H9 (cell line): ENCODE results near the gene PHACTR1. TPM values are rescaled to one million over a fixed set of nuclear protein-coding genes. Genes with fewer than 3 reads are reported as not detected.

Experiments
- DNase-seq: peaks from one replicate; pipeline ENCODE4 v3.0.0-alpha.2; 2017
- H2AFZ ChIP-seq: one replicate; pipeline ENCODE4 v1.6.1; 2013; ENCODE audit warnings: mild to moderate bottlenecking, low read length, control low read depth, moderate library complexity
- H2AK5ac ChIP-seq: 2 replicates; pipeline ENCODE4 v1.6.1; 2013; ENCODE audit warnings: low read length, control low read depth, mixed read lengths; ENCODE audit not compliant: insufficient read length
- H2BK120ac ChIP-seq: one replicate; pipeline ENCODE4 v1.6.1; 2013; ENCODE audit warnings: low read depth, mild to moderate bottlenecking, low read length, control low read depth, inconsistent platforms; ENCODE audit not compliant: poor library complexity, severe bottlenecking
- H2BK12ac ChIP-seq: 2 replicates; pipeline ENCODE4 v1.6.1; 2013; ENCODE audit warnings: low read length, control low read depth, mixed read lengths, low read depth; ENCODE audit not compliant: insufficient read length
- H2BK15ac ChIP-seq: 2 replicates; pipeline ENCODE4 v1.6.1; 2013; ENCODE audit warnings: low read depth, low read length, control low read depth
- H2BK20ac ChIP-seq: one replicate; pipeline ENCODE4 v1.6.1; 2013; ENCODE audit warnings: low read depth, mild to moderate bottlenecking, low read length, control low read depth, inconsistent platforms; ENCODE audit not compliant: poor library complexity, severe bottlenecking
- H2BK5ac ChIP-seq: 2 replicates; pipeline ENCODE4 v1.6.1; 2013; ENCODE audit warnings: low read length, control low read depth, mixed read lengths; ENCODE audit not compliant: insufficient read length
- H3K14ac ChIP-seq: 2 replicates; pipeline ENCODE4 v1.6.1; 2013; ENCODE audit warnings: low read length, control low read depth; ENCODE audit not compliant: insufficient read depth
- H3K18ac ChIP-seq: 2 replicates; pipeline ENCODE4 v1.6.1; 2013; ENCODE audit warnings: low read depth, mild to moderate bottlenecking, mixed read lengths, low read length, control low read depth; ENCODE audit not compliant: insufficient read length
- H3K23ac ChIP-seq: 2 replicates; pipeline ENCODE4 v1.6.1; 2013; ENCODE audit warnings: low read length, control low read depth, mixed read lengths, low read depth; ENCODE audit not compliant: insufficient read length
- H3K23me2 ChIP-seq: 2 replicates; pipeline ENCODE4 v1.6.1; 2013; ENCODE audit warnings: low read depth, mild to moderate bottlenecking, mixed read lengths, low read length, control low read depth; ENCODE audit not compliant: insufficient read length, poor library complexity, severe bottlenecking
- H3K27ac ChIP-seq: 2 replicates; pipeline ENCODE4 v1.5.1; 2013; ENCODE audit warnings: low read length, control low read depth, mixed read lengths, low read depth; ENCODE audit not compliant: insufficient read length
- H3K27me3 ChIP-seq: 2 replicates; pipeline ENCODE4 v1.6.1; 2013; ENCODE audit warnings: low read length, control low read depth, inconsistent platforms; ENCODE audit not compliant: insufficient read depth
- H3K4ac ChIP-seq: 2 replicates; pipeline ENCODE4 v1.6.1; 2013; ENCODE audit warnings: low read depth, mild to moderate bottlenecking, control low read depth, inconsistent platforms, low read length, moderate library complexity
- H3K4me1 ChIP-seq: 2 replicates; pipeline ENCODE4 v1.6.1; 2013; ENCODE audit warnings: low read length, control low read depth, inconsistent platforms; ENCODE audit not compliant: insufficient read depth
- H3K4me2 ChIP-seq: 2 replicates; pipeline ENCODE4 v1.6.1; 2013; ENCODE audit warnings: low read length, control low read depth, mixed read lengths; ENCODE audit not compliant: insufficient read length, insufficient read depth
- H3K56ac ChIP-seq: 2 replicates; pipeline ENCODE4 v1.6.1; 2013; ENCODE audit warnings: low read depth, mild to moderate bottlenecking, mixed read lengths, low read length, control low read depth; ENCODE audit not compliant: insufficient read length
- H3K79me1 ChIP-seq: 2 replicates; pipeline ENCODE4 v1.6.1; 2013; ENCODE audit warnings: low read depth, mild to moderate bottlenecking, moderate library complexity, low read length, control low read depth, inconsistent platforms; ENCODE audit not compliant: insufficient read depth, poor library complexity, severe bottlenecking
- H3K79me2 ChIP-seq: 2 replicates; pipeline ENCODE4 v1.6.1; 2013; ENCODE audit warnings: low read length, control low read depth, inconsistent platforms; ENCODE audit not compliant: insufficient read depth
- H3K9ac ChIP-seq: 2 replicates; pipeline ENCODE4 v1.6.1; 2013; ENCODE audit warnings: low read length, control low read depth, mixed read lengths; ENCODE audit not compliant: insufficient read length; ENCODE audit errors: extremely low read depth
- H3K9me3 ChIP-seq: one replicate; pipeline ENCODE4 v1.6.1; 2013; ENCODE audit warnings: low read depth, low read length, inconsistent platforms; ENCODE audit not compliant: control insufficient read depth
- H3T11ph ChIP-seq: one replicate; pipeline ENCODE4 v1.6.1; 2013; ENCODE audit warnings: mild to moderate bottlenecking, low read length, control low read depth, inconsistent platforms
- H4K20me1 ChIP-seq: one replicate; pipeline ENCODE4 v1.6.1; 2013; ENCODE audit not compliant: control insufficient read depth, insufficient read length, insufficient read depth
- H4K5ac ChIP-seq: 2 replicates; pipeline ENCODE4 v1.6.1; 2013; ENCODE audit warnings: low read depth, mild to moderate bottlenecking, mixed read lengths, low read length, control low read depth; ENCODE audit not compliant: insufficient read length
- H4K8ac ChIP-seq: replicated peaks from 2 replicates; pipeline ENCODE4 v1.6.1; 2013; ENCODE audit warnings: low read length, control low read depth, mixed read lengths, low read depth; ENCODE audit not compliant: insufficient read length
- H4K91ac ChIP-seq: 2 replicates; pipeline ENCODE4 v1.6.1; 2013; ENCODE audit warnings: low read depth, mild to moderate bottlenecking, moderate library complexity, mixed read lengths, low read length, control low read depth; ENCODE audit not compliant: insufficient read length
- H3K27ac Mint-ChIP-seq, 3 experiments: 2 replicates in 2 of 3; 3 replicates in 1 of 3; pipeline ENCODE4 v1.8.0; 2020 to 2021; ENCODE audit warnings: mixed read lengths in 3 of 3, mild to moderate bottlenecking in 1 of 3, moderate library complexity in 1 of 3
- H3K27me3 Mint-ChIP-seq: 2 replicates; pipeline ENCODE4 v1.8.0; 2021; ENCODE audit warnings: low read depth, mild to moderate bottlenecking, moderate library complexity, mixed read lengths
- H3K36me3 Mint-ChIP-seq, 3 experiments: 2 replicates in 2 of 3; 3 replicates in 1 of 3; pipeline ENCODE4 v1.8.0; 2020 to 2021; ENCODE audit warnings: low read depth in 3 of 3, mixed read lengths in 3 of 3; ENCODE audit not compliant: insufficient read depth in 1 of 3
- H3K4me1 Mint-ChIP-seq, 2 experiments: 2 replicates each; pipeline ENCODE4 v1.8.0; 2020; ENCODE audit warnings: mixed read lengths in 2 of 2
- H3K4me3 Mint-ChIP-seq, 2 experiments: 2 replicates in 1 of 2; 3 replicates in 1 of 2; pipeline ENCODE4 v1.8.0; 2020 to 2021; ENCODE audit warnings: mild to moderate bottlenecking in 2 of 2, mixed read lengths in 2 of 2, moderate library complexity in 1 of 2
- H3K9me3 Mint-ChIP-seq, 2 experiments: 2 replicates in 1 of 2; 3 replicates in 1 of 2; pipeline ENCODE4 v1.8.0; 2020; ENCODE audit warnings: mild to moderate bottlenecking in 2 of 2, mixed read lengths in 2 of 2, moderate library complexity in 1 of 2
- CTCF ChIP-seq: fragments of 200-600 bp; sonication (generic); conservative IDR thresholded peaks from 3 replicates; pipeline ENCODE4 v1.8.0; 2021; ENCODE audit warnings: antibody characterized with exemption, mild to moderate bottlenecking
- WGBS: extraction: QIAGEN DNeasy Blood & Tissue Kit; methylation state at CpG from one replicate; pipeline ENCODE4 v1.1.7; 2013; ENCODE audit warnings: missing lambda C conversion rate, low lambda C conversion rate, mixed read lengths; ENCODE audit not compliant: insufficient read length; ENCODE audit errors: extremely low coverage; 5-methylcytosine and 5-hydroxymethylcytosine counted together
- total RNA-seq: library from RNA; stranded (reverse); gene quantifications from 2 replicates; pipeline ENCODE4 v1.2.1, GENCODE V29; 2021

The PHACTR1 gene
- total RNA-seq, 1 experiment from 2014 or later = 15.9 TPM

GRCh38 chr6:13025893-13026499, 309.4 kb downstream of the PHACTR1 start:
- no peak overlapping the region for H4K91ac ChIP-seq
- WGBS = no CpG with 5 or more reads among the region's 5 CpGs
- no peak overlapping the region for H3K4me2 ChIP-seq
- H3K4me1 ChIP-seq = no peaks in the 10 kb centered on the region
- H2AK5ac ChIP-seq = no peak overlapping the region
- H3K9me3 Mint-ChIP-seq = no peaks in the 10 kb centered on the region
- no peak overlapping the region for H4K5ac ChIP-seq
- no peak overlapping the region for H3K14ac ChIP-seq
- no peak overlapping the region for H4K8ac ChIP-seq
- no peak overlapping the region for H3K27ac Mint-ChIP-seq
- H3T11ph ChIP-seq = no peak overlapping the region
- no peak overlapping the region for H3K4me3 Mint-ChIP-seq
- no peaks in the 10 kb centered on the region for H3K27me3 ChIP-seq
- no peak overlapping the region for H3K56ac ChIP-seq
- no peaks in the 10 kb centered on the region for H4K20me1 ChIP-seq
- H3K4ac ChIP-seq = no peak overlapping the region
- H3K23me2 ChIP-seq = no peaks in the 10 kb centered on the region
- no peak overlapping the region for H3K18ac ChIP-seq
- peaks cover 10 to 13% of the 10 kb centered on the region in 2 experiments for H3K4me1 Mint-ChIP-seq
- H2BK20ac ChIP-seq = no peak overlapping the region
- H2AFZ ChIP-seq = no peak overlapping the region
- no peak for TF ChIP-seq CTCF
- no peaks in the 10 kb centered on the region for H3K36me3 Mint-ChIP-seq
- H3K27me3 Mint-ChIP-seq = no peaks in the 10 kb centered on the region
- H2BK5ac ChIP-seq = no peak overlapping the region
- no peaks in the 10 kb centered on the region for H3K9me3 ChIP-seq
- no peak overlapping the region for H3K27ac ChIP-seq
- no peak overlapping the region for H2BK120ac ChIP-seq
- H2BK12ac ChIP-seq = no peak overlapping the region
- H3K23ac ChIP-seq = no peak overlapping the region
- H3K79me2 ChIP-seq = no peaks in the 10 kb centered on the region
- H2BK15ac ChIP-seq = no peak overlapping the region
- no peaks in the 10 kb centered on the region for H3K79me1 ChIP-seq
- no peak for DNase-seq
- no peak overlapping the region for H3K9ac ChIP-seq
